K562 (cell line): ENCODE data around the gene WDR64. TPM values are rescaled to one million over a fixed set of nuclear protein-coding genes. Genes with fewer than 3 reads are reported as not detected.
A peak's percentile ranks its signal among the peaks of the same experiment; 100 is the strongest.

Experiments used
- ATAC-seq: fragments of 200-7000 bp; cut with Tn5 transposase; 3 replicates; pipeline ENCODE4 v1.9.1; 2020; ENCODE audit warnings: moderate library complexity
- BruUV-seq: library from RNA; stranded (reverse); fragments of 400-500 nt; replicated peaks from 2 replicates; lab custom pipeline; 2021; lab: Mats Ljungman, UMichigan
- CTCF ChIA-PET: fragments of 300-600 bp; formaldehyde crosslinking; extraction: SDS; loops from one replicate; lab custom pipeline; 2021; ENCODE audit warnings: low intra/inter-chr PET ratio; lab: Yijun Ruan, JAX
- POLR2A ChIA-PET: fragments of 300-600, 350-650 bp; sonication (Branson Sonifier 250); formaldehyde crosslinking; extraction: SDS; loops from one replicate; lab custom pipeline; 2021; ENCODE audit warnings: antibody characterized with exemption, inconsistent platforms; lab: Yijun Ruan, JAX
- DNase-seq, 4 experiments: peaks; one replicate each; pipeline versions ENCODE4 v3.0.0 to v3.0.0-alpha.2; 2011 to 2018; ENCODE audit warnings: low spot score in 3 of 4, mixed read lengths in 3 of 4; ENCODE audit errors: extremely low read depth in 1 of 4
- FAIRE-seq: peaks from 2 replicates; lab custom pipeline; 2011; peaks lifted over from hg19 to GRCh38; lab: Jason Lieb, UNC
- H2AFZ ChIP-seq: 2 replicates; pipeline ENCODE4 v1.6.0; 2011; ENCODE audit warnings: low read depth, low read length, control low read depth, inconsistent platforms
- H3K27ac ChIP-seq: fragments of 200-600 bp; 3 replicates; pipeline ENCODE4 v1.8.0; 2011; ENCODE audit warnings: low read depth, mild to moderate bottlenecking, control low read depth, inconsistent platforms, low read length, moderate library complexity, mixed read lengths; ENCODE audit errors: extremely low read depth
- H3K27me3 ChIP-seq, 2 experiments: fragments of 300-600 bp in 1 of 2; 2 replicates in 1 of 2; 3 replicates in 1 of 2; pipeline versions ENCODE4 v1.6.0 to v1.8.0; 2011; ENCODE audit warnings: inconsistent platforms in 2 of 2, low read length in 2 of 2, mild to moderate bottlenecking in 1 of 2, mixed read lengths in 1 of 2, moderate library complexity in 1 of 2; ENCODE audit not compliant: control insufficient read depth in 2 of 2, insufficient read depth in 2 of 2
- H3K36me3 ChIP-seq: fragments of 300-600 bp; 3 replicates; pipeline ENCODE4 v1.8.0; 2011; ENCODE audit warnings: mild to moderate bottlenecking, low read length, inconsistent platforms; ENCODE audit not compliant: control insufficient read depth, insufficient read depth
- H3K4me1 ChIP-seq, 2 experiments: fragments of 200-600 bp in 1 of 2; replicated peaks in 1 of 2; 2 replicates in 1 of 2; 3 replicates in 1 of 2; pipeline versions ENCODE4 v1.5.1 to v1.8.0; 2011; ENCODE audit warnings: inconsistent platforms in 2 of 2, low read length in 2 of 2, mild to moderate bottlenecking in 1 of 2, mixed read lengths in 1 of 2, moderate library complexity in 1 of 2; ENCODE audit not compliant: control insufficient read depth in 2 of 2, insufficient read depth in 2 of 2
- H3K4me2 ChIP-seq: 2 replicates; pipeline ENCODE4 v1.6.1; 2011; ENCODE audit warnings: low read length, control low read depth, inconsistent platforms, mixed read lengths; ENCODE audit not compliant: insufficient read depth
- H3K4me3 ChIP-seq: fragments of 200-600 bp; sonication (generic), shearing (Covaris generic); 2 replicates; pipeline ENCODE4 v1.5.1; 2016; ENCODE audit warnings: control low read depth, inconsistent platforms
- H3K79me2 ChIP-seq: fragments of 200-600 bp; 3 replicates; pipeline ENCODE4 v1.8.0; 2011; ENCODE audit warnings: low read length, inconsistent platforms; ENCODE audit not compliant: control insufficient read depth, insufficient read depth
- H3K9ac ChIP-seq, 2 experiments: 2 replicates each; pipeline versions ENCODE4 v1.6.0 to v1.6.1; 2011; ENCODE audit warnings: low read depth in 2 of 2, low read length in 2 of 2, control low read depth in 1 of 2, inconsistent platforms in 1 of 2, mild to moderate bottlenecking in 1 of 2, mixed read lengths in 1 of 2; ENCODE audit not compliant: insufficient read depth in 1 of 2
- H3K9me1 ChIP-seq: one replicate; pipeline ENCODE4 v1.6.0; 2011; ENCODE audit warnings: inconsistent platforms, mild to moderate bottlenecking, low read length, moderate library complexity; ENCODE audit not compliant: control insufficient read depth, insufficient read depth
- H3K9me3 ChIP-seq: replicated peaks from 2 replicates; pipeline ENCODE4 v1.5.1; 2011; ENCODE audit warnings: low read depth, low read length, inconsistent platforms; ENCODE audit not compliant: control insufficient read depth, insufficient read depth
- H4K20me1 ChIP-seq: replicated peaks from 2 replicates; pipeline ENCODE4 v1.6.1; 2011; ENCODE audit warnings: low read length, inconsistent platforms, mixed read lengths; ENCODE audit not compliant: control insufficient read depth, insufficient read depth
- BRD4 ChIP-seq: fragments of 200-600 bp; sonication (generic); IDR thresholded peaks from 2 replicates; pipeline ENCODE4 v1.6.1; 2017; ENCODE audit warnings: inconsistent platforms
- CEBPB ChIP-seq: fragments of 450-650 bp; IDR thresholded peaks from 2 replicates; pipeline ENCODE4 v1.6.1; 2016; ENCODE audit warnings: missing genetic modification characterization, missing compliant biosample characterization
- DNMT1 ChIP-seq: fragments of 450-650 bp; IDR thresholded peaks from 2 replicates; pipeline ENCODE4 v1.6.1; 2016; ENCODE audit warnings: antibody characterized with exemption, mild to moderate bottlenecking
- ELF4 ChIP-seq: fragments of 450-650 bp; formaldehyde crosslinking; IDR thresholded peaks from 2 replicates; pipeline ENCODE4 v1.4.0; 2022; ENCODE audit warnings: missing genetic modification characterization
- HEY1 ChIP-seq: fragments of 250-450 bp; sonication (Bioruptor Pico); IDR thresholded peaks from 2 replicates; pipeline ENCODE4 v1.5.0; 2020; ENCODE audit warnings: mild to moderate bottlenecking, moderate library complexity, borderline replicate concordance
- HIVEP1 ChIP-seq: fragments of 250-450 bp; sonication (Bioruptor Pico); IDR thresholded peaks from 2 replicates; pipeline ENCODE4 v1.4.0; 2020; ENCODE audit warnings: mild to moderate bottlenecking
- KDM4B ChIP-seq, 2 experiments: fragments of 450-650 bp in 1 of 2; sonication (generic) in 1 of 2; IDR thresholded peaks; 2 replicates each; pipeline ENCODE4 v1.6.1; 2016 to 2017; ENCODE audit warnings: borderline replicate concordance in 2 of 2, antibody characterized with exemption in 1 of 2, low read depth in 1 of 2, mild to moderate bottlenecking in 1 of 2
- NFXL1 ChIP-seq: fragments of 450-650 bp; formaldehyde crosslinking; IDR thresholded peaks from 2 replicates; pipeline ENCODE4 v1.4.0; 2021; ENCODE audit warnings: mild to moderate bottlenecking
- POLR2B ChIP-seq: fragments of 450-650 bp; IDR thresholded peaks from 2 replicates; pipeline ENCODE4 v1.6.1; 2018; ENCODE audit warnings: low read depth; ENCODE audit not compliant: partially characterized antibody
- RBM14 ChIP-seq: fragments of 200-400 bp; formaldehyde crosslinking; IDR thresholded peaks from 2 replicates; pipeline ENCODE4 v1.6.1; 2018; ENCODE audit warnings: low read depth, mild to moderate bottlenecking, low read length, moderate library complexity, borderline replicate concordance; ENCODE audit not compliant: insufficient read depth
- RBM15 ChIP-seq: fragments of 200-400 bp; formaldehyde crosslinking; IDR thresholded peaks from 2 replicates; pipeline ENCODE4 v1.6.1; 2018; ENCODE audit warnings: mild to moderate bottlenecking, low read length, moderate library complexity; ENCODE audit not compliant: insufficient read depth
- SP2 ChIP-seq: IDR thresholded peaks from 2 replicates; pipeline ENCODE4 v1.6.1; 2011; ENCODE audit warnings: mild to moderate bottlenecking, low read depth, low read length, moderate library complexity; ENCODE audit not compliant: poor library complexity, severe bottlenecking; ENCODE audit errors: extremely low read depth
- STAT6 ChIP-seq: sonication (generic); formaldehyde crosslinking; IDR thresholded peaks from 2 replicates; pipeline ENCODE4 v1.8.1; 2023; ENCODE audit warnings: mild to moderate bottlenecking, missing genetic modification reagents
- ZNF232 ChIP-seq: sonication (generic); formaldehyde crosslinking; IDR thresholded peaks from 2 replicates; pipeline ENCODE4 v1.8.0; 2022; ENCODE audit warnings: mild to moderate bottlenecking, missing genetic modification reagents
- ZNF354B ChIP-seq: fragments of 250-450 bp; sonication (Bioruptor Pico); IDR thresholded peaks from 2 replicates; pipeline ENCODE4 v1.4.0; 2020
- WGBS: fragments of 100-300 bp; shearing (Covaris generic); methylation state at CpG from one replicate; pipeline ENCODE4 v1.1.6; 2016; ENCODE audit warnings: low coverage, mixed read lengths; ENCODE audit not compliant: insufficient coverage; ENCODE audit errors: missing lambda C conversion rate; 5-methylcytosine and 5-hydroxymethylcytosine counted together
- in situ Hi-C: fragments of 300-500 bp; cut with MboI; formaldehyde crosslinking; loops from 4 replicates; pipeline ENCODE4 v1.15.0; 2018; ENCODE audit warnings: inconsistent platforms, mixed read lengths
- intact Hi-C: fragments of 100-400 bp; cut with micrococcal nuclease; formaldehyde crosslinking; loops from 2 replicates; pipeline ENCODE4 v1.14.2; 2022
- polyA plus RNA-seq, 8 experiments: library from polyadenylated mRNA; depleted of rRNA in 4 of 8; stranded (reverse) in 5 of 8; unstranded in 3 of 8; fragments of >200 nt; fragmentation: Nextera tagmentation in 2 of 8; fragmentation: Illumina TruSeq in 1 of 8; extraction: Ambion mirVana in 2 of 8; extraction: Trizol in 1 of 8; gene quantifications; 2 replicates each; pipeline versions ENCODE4 v1.2.1 to v1.2.3, GENCODE V29; 2011 to 2014; ENCODE audit warnings: inconsistent platforms in 1 of 8, missing spikeins in 1 of 8
- total RNA-seq, 7 experiments: library from RNA; depleted of rRNA in 6 of 7; stranded (reverse); fragments of >200 nt in 6 of 7; fragmentation: Illumina TruSeq in 2 of 7; extraction: Trizol in 2 of 7; gene quantifications; 2 replicates each; pipeline versions ENCODE4 v1.2.1 to v1.2.3, GENCODE V29; 2011 to 2021; ENCODE audit warnings: low replicate concordance in 1 of 7
- TF ChIP-seq, protein P1 (sequence below): sonication (generic); formaldehyde crosslinking; IDR thresholded peaks from 2 replicates; pipeline ENCODE4 v1.8.1; 2023; ENCODE audit warnings: missing genetic modification reagents, mild to moderate bottlenecking, borderline replicate concordance

WDR64 gene
- total and polyA plus RNA-seq, 9 of the 15 experiments (the other 6 are each of a cell fraction or from before 2014, with no cell fraction given) = 0.06 to 0.29 (median 0.19) TPM; not detected in 5

- no peak for TF ChIP-seq ELF4 (CRISPR knock-in tag)
- TF ChIP-seq BRD4 = no peak
- TF ChIP-seq RBM14 = no peak
- TF ChIP-seq ZNF354B (CRISPR knock-in tag) = no peak
- no peak for TF ChIP-seq NFXL1
- TF ChIP-seq HIVEP1 = no peak
Measured at GRCh38 chr1:241678536-241678935, 26.5 kb downstream of the WDR64 start (continued).

GRCh38 chr1:241679404-241679803 is 27.3 kb downstream of the WDR64 start:
- DNase-seq = no peak
- Histone ChIP-seq H3K9me1 (no peaks in the 10 kb centered on the region), H3K27me3 (no peaks in the 10 kb centered on the region), H3K4me2 (no peak overlapping the region), H3K4me3 (no peak overlapping the region), H3K9me3 (no peaks in the 10 kb centered on the region), H3K27ac (no peak overlapping the region), H4K20me1 (no peaks in the 10 kb centered on the region), H3K9ac (no peak overlapping the region), H3K4me1 (0 out of 5 replicates have a peak, but pooled peaks cover 0 to 6% of the 10 kb centered on the region in 2 experiments), H2AFZ (peak overlapping the region; percentile 79), H3K36me3 (no peaks in the 10 kb centered on the region), H3K79me2 (no peaks in the 10 kb centered on the region)
- no TSS peak for BruUV-seq
- intact Hi-C loops = no loop called here
- in situ Hi-C loops = no loop called here
- CTCF ChIA-PET = no interaction called here
- POLR2A ChIA-PET = interaction anchor here (1.0 to 3.0 kb wide), 4 partner anchors 9 to 14 kb away, joined by 3 to 8 read pairs (median 5); no protein-coding TSS in a partner anchor
- FAIRE-seq = no peak
- WGBS = 41% methylated on average over 4 of the region's 4 CpGs
- ATAC-seq = no peak
- TF ChIP-seq STAT6 (CRISPR knock-in tag) = no peak
- TF ChIP-seq DNMT1 = no peak
- no peak for TF ChIP-seq CEBPB
- TF ChIP-seq HEY1 (CRISPR knock-in tag) = no peak
- TF ChIP-seq KDM4B (IDR thresholded peaks at IDR 0.05; ENCODE audit: borderline replicate concordance in 2 of 2, low read depth in 1 of 2) = no peak
- no peak for TF ChIP-seq ZNF232 (CRISPR knock-in tag)
- TF ChIP-seq SP2 = no peak
- TF ChIP-seq POLR2B = no peak
- no peak for TF ChIP-seq RBM15
- TF ChIP-seq, protein P1, sequence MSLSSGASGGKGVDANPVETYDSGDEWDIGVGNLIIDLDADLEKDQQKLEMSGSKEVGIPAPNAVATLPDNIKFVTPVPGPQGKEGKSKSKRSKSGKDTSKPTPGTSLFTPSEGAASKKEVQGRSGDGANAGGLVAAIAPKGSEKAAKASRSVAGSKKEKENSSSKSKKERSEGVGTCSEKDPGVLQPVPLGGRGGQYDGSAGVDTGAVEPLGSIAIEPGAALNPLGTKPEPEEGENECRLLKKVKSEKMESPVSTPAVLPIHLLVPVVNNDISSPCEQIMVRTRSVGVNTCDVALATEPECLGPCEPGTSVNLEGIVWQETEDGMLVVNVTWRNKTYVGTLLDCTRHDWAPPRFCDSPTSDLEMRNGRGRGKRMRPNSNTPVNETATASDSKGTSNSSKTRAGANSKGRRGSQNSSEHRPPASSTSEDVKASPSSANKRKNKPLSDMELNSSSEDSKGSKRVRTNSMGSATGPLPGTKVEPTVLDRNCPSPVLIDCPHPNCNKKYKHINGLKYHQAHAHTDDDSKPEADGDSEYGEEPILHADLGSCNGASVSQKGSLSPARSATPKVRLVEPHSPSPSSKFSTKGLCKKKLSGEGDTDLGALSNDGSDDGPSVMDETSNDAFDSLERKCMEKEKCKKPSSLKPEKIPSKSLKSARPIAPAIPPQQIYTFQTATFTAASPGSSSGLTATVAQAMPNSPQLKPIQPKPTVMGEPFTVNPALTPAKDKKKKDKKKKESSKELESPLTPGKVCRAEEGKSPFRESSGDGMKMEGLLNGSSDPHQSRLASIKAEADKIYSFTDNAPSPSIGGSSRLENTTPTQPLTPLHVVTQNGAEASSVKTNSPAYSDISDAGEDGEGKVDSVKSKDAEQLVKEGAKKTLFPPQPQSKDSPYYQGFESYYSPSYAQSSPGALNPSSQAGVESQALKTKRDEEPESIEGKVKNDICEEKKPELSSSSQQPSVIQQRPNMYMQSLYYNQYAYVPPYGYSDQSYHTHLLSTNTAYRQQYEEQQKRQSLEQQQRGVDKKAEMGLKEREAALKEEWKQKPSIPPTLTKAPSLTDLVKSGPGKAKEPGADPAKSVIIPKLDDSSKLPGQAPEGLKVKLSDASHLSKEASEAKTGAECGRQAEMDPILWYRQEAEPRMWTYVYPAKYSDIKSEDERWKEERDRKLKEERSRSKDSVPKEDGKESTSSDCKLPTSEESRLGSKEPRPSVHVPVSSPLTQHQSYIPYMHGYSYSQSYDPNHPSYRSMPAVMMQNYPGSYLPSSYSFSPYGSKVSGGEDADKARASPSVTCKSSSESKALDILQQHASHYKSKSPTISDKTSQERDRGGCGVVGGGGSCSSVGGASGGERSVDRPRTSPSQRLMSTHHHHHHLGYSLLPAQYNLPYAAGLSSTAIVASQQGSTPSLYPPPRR (CRISPR knock-in tag) = no peak
